GM10266 (cell line): ENCODE measurements around the gene BTBD17.

Experiments used
- DNase-seq: peaks from one replicate; pipeline ENCODE4 v3.0.0; 2012; ENCODE audit errors: extremely low spot score
- CTCF ChIP-seq: IDR thresholded peaks from 2 replicates; pipeline ENCODE4 v1.5.1; 2012; ENCODE audit warnings: mild to moderate bottlenecking, low read depth; ENCODE audit not compliant: control insufficient read depth, insufficient read depth; ENCODE audit errors: missing control alignments

BTBD17 gene

DNA sequence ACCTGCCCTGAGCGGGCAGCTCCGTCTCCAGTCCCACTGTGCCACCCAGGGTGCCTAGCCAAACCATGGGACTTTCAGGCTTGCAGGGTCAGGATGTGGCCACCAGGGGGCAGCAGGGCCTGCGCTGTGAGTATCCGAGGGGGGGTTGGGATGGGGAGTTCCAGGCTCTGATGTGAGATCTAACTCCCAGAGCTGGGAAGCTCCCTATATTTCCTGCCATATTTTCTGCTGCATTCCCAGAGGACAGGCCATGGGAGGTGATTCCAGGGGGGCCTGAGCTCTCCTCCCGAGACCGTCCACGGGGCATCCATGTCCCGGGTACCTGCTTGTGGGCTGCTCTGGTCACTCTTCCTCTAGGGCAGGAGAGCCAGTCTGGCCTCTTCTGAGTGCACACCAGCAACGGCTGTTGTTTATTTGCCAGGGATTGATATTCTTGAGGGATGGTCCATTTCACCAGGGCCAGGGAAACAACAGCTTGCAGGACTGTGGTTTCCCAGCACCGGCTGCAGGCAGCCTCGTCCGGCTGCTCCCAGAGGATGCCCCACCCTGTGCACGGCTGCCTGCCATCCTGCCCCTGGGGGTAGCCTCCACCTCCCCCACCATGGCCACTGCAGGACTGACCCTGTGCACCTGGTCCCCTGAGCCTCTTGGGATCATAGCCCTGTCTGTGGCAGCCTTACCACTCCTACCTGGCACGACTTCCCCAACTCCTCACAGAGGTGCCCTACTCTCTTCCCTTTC, 6.8 kb upstream of the BTBD17 start:
- TF ChIP-seq CTCF: peak; percentile 96
- DNase-seq: peak; percentile 88

DNA sequence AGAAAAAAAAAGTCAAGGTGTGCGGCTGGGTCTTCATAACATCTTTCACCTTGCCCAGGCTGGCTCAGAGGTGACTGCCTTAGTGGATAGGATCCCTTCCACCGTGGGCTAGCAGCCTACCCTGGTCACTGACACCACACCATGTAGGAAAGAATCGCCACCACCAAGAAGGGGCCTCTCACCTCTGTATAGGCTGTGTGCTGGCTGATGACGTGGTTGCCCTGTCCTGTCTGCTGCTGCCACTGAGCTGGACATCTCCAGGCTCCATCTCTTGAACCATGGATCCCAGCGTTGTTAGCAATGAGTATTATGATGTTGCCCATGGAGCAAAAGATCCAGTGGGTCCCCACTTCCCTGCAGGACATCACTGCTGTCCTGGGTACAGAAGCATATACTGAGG, 5.5 kb upstream of the BTBD17 start, which contains the start of gene GPR142:
GPR142 (plus strand) TSS at position 301 of the 400 bp plus-strand sequence. CDS start 2,035 bp downstream, outside the sequence.
- DNase-seq: no peak
- TF ChIP-seq CTCF: no peak

- no peak for DNase-seq
- TF ChIP-seq CTCF: no peak
These were observed 1.3 kb upstream of the BTBD17 start for GRCh38 chr17:74362810-74363498.

GRCh38 chr17:74362069-74362405, 369 bp upstream of the BTBD17 start:
- TF ChIP-seq CTCF: no peak
- DNase-seq: no peak

DNA sequence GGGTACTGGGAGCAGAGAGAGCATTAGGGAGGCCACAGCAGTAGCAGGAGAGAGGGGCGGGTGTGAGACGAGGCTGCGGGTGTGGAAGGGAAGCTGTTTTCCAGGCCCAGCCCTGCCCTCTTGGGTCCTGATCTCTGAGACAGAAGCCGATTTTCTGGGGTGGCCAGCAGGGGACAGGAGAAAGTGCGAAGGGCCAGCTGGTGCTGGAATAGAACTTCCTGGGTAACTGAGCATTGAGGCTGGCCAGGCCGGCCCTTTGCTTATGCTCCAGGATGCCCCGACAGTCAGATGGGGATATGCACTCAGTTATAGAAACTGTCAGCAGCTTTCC, 804 bp downstream of the BTBD17 start:
- no peak for TF ChIP-seq CTCF
- DNase-seq: no peak

DNA sequence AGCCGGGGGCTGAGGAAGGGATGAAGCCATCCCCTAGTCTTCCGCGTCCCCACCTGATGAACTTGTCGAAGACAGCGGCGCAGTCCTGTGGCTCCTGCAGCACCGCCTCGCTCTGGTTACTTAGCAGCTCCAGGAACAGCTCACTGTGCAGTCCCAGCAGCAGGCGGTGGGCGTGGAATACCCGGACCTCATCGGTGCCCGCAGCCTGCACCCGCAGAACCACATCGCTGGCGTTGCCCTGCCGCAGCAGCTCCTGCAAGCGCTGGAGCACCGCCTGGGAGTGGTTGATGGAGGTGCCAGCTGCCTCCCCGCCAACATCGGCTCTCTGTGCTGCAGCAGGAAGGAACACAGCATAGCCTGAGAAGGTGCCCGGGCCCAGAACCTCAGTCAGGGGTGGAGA, 1.8 kb downstream of the BTBD17 start:
- TF ChIP-seq CTCF: no peak
- no peak for DNase-seq

DNA sequence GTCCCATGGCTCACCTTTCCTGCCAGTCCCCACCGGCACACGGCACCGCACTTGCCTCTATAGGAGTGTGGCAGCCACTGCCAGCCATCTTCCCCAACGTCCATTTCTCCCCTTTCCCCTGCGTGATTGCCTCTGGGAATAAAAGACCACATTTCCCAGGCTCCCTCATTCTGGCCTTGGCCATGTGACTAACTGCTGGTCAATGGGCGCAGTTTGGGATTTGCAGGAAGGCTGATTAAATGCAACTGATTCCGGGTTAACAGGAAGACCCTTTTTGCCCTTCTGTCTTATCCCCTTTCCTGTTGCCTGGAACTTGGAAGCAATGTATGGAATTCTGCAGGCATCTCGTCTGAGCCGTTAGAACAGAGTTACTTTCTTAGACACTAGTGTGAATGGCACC, 3.0 kb downstream of the BTBD17 start:
- TF ChIP-seq CTCF: no peak
- no peak for DNase-seq
